GDM1 (cell line): ENCODE measurements around the gene ARG1.

Source experiments
- DNase-seq: peaks from one replicate; lab custom pipeline; 2025; lab: John Stamatoyannopoulos, UW

Gene ARG1

DNA sequence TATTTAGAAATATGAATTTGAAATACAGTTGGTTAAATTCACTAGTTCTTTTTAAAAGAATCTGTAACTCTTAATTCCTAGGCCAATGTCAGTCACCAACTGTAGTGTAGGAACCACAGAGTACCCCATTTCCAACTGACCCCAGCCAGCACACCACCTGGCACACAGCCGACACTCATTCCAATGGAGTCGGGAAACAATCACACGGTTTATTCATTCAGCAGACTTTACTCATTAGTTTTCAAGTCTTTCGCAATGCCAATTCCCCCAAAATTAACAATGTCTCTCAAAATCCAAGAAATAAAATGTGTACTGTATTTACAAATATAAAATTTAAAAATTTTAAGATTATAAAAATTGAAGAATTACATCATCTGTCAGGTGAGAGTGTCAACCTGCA lies 13.5 kb downstream of the ARG1 start:
- DNase-seq: no peak

DNA sequence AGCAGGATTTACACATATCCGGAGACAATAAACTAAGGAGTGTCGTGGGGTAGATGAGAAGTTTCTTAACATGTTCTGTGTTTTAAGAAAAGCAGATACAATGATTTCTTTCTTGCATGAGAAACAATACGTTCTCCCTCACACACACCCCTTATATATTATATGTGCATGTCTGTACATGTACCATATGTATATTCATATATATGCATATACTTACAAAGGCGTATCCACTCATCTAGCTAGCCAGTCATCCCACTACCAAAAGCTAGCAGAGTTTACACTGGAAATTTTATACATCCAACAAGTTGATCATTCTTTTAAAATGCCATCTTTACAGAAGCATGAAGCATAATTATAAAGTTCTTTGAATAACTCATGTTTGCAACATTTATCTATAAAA lies 14.9 kb downstream of the ARG1 start:
- DNase-seq: no peak

DNA sequence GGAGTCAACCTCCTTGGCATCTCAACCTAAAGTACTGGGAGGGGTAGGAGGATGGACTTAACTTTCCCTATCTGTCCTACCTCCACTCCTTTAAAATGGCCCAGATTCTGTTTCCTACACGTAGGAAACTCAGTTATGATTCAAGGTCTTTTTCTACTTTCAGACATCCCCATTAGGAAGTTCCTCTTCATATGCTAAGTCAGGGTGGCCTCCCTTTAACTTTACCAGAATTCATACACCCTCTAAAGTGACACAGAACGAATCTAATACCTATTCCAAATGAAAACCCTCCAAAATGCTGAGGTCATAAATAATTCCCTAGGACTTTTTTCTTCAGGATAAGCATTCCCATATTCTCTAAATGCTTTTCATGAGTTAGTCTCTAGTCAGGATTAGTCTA lies 15.6 kb downstream of the ARG1 start:
- DNase-seq: no peak

- DNase-seq: no peak
These were observed 19.9 kb downstream of the ARG1 start for GRCh38 chr6:131592935-131593334.

DNA sequence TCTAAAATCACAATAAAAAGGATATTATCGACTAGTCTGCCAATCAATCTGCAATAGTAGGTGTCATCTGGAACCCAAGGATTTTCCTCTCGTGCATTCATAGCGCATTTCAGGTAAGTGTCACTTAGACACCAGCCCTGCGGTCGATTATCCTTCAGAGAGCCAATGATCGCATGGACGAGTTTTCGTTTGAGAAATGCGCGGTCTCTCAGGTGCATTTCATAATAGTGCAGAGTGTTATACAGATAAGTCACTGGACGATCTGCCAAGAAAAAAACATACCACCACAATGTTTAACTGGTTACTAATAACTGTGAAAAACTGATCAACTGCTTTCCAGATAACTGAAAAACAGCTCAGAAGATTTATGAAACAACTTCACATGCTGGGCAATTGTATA lies 21.0 kb downstream of the ARG1 start:
- no peak for DNase-seq

DNA sequence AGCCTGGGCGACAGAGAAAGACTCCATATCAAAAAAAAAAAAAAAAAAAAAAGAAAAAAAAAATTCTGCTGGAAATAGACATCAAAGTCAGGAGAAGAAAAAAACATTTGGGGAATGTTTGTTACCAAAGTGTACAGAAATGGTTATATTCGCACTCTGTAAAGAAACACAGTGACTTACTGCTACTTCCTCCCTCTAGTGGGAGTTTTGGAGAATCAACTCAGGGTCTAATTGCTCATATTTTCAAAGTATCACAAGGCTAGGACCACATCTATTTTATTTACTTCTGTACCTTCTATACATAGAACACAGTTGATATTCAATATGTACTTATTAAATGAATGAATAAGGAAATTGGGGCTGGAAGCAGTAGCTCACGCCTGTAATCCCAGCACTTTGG lies 24.4 kb downstream of the ARG1 start:
- no peak for DNase-seq

DNA sequence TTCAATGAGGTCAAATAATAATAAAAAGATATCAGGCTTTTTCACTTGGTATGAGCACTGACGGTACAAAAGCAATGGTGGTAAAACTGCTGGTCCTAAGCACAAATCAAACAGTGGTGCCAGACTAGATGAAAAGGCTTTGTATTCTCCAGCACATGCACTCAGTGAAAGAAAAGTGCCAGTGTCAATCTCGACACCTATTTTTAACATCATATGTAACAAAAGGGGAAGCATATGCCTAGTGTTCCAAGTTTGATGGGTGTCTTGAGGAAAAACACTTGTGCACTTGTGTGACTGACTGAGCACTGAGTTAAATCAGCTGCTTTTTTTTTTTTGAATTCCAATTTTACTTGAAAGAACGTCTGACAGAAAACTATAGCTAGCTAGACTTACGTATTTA lies 27.7 kb downstream of the ARG1 start:
- DNase-seq: no peak

- no peak for DNase-seq
These were observed 29.8 kb downstream of the ARG1 start for GRCh38 chr6:131602781-131603312.

GRCh38 chr6:131613296-131613925 lies 40.4 kb downstream of the ARG1 start:
- no peak for DNase-seq

DNA sequence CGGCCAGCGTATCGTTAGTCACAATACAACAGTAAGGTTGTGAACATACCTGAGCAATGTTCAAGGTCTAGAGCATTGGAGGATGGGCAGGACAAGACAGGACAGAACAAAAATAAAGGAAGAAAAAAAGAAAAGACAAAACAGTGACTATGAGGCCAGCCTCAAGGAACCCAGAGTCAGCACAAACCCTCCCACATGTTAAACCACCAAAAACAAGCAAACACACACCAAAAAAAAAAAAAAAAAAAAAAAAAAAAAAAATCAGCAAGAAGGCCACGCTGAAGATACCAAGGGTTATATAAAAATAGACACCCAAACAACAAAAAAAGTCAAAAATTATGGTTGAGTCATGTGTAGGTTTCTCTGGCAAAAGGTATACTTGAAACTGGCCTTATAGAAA lies 42.2 kb downstream of the ARG1 start:
- DNase-seq: no peak

DNA sequence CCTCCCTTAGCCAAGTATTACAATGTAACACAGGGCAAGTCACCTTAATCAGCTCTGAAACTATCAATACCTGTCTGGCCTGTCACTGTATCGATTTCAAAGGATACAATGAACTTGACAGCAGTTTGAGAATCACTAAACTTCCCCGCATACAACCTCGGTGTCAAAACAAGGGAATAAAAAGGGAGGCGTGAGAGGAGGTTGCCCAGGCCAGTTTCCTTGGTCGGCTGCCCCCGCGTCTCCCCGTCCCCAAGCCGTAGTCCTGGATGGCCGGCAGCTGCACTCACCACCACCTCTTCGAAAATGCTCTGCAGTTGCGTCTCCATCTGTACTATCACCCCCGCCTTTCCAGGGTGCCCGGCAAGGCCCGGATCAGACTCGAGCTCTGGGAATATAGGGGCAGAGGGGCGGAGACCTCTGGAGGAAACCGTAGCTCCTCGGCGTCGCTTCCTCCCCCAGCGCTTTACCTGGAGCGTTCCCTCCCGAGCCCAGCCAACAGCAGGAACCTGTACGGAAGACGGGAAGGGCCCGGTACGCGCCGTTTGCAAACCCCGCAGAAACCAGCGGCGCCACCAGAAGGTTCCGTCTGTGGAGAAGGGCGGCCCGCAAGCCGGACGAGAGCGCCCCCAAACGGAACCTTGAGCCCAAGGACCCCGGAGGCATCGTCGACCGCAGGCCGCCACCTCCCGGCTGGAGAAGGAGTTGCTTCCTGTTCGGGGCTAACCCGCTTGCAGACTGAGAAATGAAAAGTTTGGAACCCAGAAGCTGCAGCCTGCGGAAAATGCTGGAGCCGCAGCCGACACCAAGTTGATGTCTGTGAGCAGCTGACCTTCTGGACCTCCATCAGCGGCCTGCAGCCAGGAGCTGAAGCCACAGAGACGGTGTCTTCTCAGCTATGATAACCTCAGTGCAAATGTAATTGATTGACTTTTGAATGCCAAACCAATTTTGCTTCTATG lies 55.0 kb downstream of the ARG1 start, which contains the start of gene MED23:
TSS of gene MED23 (minus strand) at position 519 of the 959 bp plus-strand sequence. CDS start at position 326, 193 bp downstream.
- peak; percentile 90 for DNase-seq

DNA sequence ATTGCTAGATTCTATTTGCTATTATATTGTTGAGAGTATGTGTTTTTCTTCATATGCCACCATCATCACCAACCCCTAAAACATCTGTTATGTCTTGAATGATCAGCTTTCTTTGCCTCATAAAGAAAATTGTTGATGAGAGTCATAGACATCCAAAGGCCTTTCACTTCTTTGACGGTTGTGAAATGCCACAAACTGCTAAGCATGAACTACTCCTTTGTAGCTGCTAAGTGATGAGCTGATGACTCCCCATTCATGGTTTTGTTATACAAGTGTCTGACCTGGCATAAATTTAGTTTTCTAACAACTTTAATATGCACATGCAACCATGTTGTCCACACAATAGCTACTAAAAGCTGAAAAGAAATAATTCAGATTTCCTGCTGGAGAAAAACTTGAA lies 55.7 kb downstream of the ARG1 start:
- no peak for DNase-seq

- DNase-seq: no peak
These were observed 56.6 kb downstream of the ARG1 start for GRCh38 chr6:131629651-131630050.

DNA sequence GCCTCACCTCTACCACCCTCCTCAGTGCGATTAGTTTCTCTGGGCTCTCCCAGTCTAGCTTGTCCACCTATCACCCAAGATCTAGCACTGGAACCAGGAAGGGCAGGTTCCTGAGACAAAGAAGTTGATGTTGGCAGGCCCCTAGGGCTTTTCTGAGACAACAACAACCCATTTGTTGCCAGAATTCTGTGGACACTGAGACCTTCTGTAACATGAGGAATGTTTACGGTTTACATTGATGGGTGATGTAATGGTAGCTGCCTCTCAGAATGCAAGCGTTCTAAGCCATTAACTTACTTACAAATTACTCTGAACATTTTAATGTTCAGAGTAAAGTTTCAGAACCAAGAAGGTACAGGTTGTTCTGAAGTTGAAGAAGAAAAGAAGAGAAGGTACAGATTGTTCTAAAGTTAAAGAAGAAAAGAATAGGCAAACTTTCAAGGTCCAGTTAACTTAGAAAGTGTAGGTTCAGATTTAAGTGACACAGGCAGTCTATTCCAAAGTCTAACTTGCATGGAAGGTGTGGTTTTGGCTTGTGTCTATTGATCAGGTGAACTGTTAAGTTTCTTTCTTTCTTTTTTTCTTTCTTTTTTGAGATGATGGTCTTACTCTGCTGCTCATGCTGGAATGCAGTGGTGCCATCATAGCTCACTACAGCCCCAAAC lies 58.7 kb downstream of the ARG1 start:
- no peak for DNase-seq
